Measurements from ENCODE around the gene RASAL1.

The RASAL1 gene

DNA sequence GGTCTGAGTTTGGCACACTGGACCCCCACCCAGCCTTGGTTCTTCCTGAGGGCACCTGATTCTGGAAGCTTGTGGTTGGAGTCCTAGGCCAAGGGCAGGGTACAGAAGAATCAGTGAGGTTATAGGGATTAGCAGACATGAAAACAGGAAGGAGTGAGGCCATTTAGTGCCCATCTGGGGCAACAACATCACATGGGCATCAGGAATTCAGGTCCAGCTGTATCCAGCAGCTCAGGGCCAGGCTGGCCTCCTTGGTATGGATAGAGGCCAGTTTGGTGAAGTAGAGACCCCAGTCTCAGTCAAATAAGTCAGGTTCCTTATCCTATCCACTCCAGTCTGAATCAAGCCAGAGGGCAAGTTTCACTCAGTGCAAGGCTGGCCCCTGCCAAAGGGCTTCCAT, 36.2 kb downstream of the RASAL1 start:
- in situ Hi-C loops (cut with HindIII; ENCODE audit: low sequenced_read_pairs) = no loop called here

DNA sequence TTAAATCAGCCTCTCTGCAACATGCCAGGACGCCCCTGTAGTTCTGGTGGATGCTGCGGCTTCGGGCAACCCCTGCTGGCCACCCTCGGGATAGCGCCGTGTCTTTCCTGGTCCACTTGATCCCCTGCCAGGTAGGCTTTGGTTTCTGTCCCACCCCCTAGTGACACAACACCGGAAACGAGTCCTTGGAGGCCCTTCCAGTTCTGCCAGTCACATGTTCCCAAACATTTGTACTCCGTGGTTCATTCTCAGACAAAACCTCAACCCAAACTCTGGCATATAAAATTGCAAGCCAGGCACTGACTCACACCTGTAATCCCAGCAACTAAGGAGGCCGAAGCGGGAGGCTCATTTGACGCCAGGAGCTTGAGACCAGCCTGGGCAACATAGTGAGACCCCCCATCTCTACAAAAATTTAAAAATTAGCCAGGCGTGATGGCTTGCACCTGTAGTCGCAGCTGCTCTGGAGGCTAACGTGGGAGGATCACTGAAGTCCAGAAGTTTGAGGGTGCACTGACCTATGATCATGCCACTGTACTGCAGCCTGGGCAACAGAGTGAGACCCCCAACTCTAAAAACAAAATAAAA, 37.0 kb downstream of the RASAL1 start:
- in situ Hi-C loops (cut with HindIII; ENCODE audit: low sequenced_read_pairs) = no loop called here

DNA sequence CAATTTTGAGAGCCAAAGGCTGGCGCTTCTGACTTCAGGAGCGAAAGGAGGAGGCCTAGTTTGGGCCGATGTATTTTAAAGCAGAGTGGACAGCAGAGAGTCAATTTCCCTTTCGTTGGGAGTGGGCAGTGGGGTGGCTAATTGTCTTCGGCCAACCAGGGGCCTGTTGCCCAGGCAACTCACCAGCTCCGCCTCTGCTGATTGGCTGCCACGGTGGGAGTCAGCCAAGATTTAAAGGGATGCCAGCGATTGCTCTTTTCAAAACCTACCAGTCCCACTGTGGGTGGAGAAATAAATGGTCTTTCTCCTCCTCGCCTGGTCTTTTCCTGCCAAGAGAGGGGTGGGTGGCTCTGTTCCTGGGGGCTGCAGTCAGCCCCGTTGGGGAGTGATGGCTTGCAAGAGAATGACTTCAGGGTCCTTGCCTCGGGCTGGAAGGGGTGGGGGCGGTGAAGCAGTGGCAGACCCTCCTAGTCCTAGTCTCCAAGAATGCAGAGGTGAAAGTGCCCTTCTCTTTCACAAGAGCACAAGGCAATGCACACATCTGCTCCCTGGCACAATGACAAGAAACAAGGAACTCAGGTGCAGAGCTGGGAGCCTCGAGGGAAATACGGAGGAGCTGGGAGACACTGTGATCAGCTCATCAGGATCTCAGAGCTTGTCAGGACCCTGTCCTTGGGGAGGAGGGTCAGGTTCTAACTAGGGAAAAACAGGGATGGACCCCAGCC, 37.7 kb downstream of the RASAL1 start:
- in situ Hi-C loops (cut with HindIII; ENCODE audit: low sequenced_read_pairs) = no loop called here

DNA sequence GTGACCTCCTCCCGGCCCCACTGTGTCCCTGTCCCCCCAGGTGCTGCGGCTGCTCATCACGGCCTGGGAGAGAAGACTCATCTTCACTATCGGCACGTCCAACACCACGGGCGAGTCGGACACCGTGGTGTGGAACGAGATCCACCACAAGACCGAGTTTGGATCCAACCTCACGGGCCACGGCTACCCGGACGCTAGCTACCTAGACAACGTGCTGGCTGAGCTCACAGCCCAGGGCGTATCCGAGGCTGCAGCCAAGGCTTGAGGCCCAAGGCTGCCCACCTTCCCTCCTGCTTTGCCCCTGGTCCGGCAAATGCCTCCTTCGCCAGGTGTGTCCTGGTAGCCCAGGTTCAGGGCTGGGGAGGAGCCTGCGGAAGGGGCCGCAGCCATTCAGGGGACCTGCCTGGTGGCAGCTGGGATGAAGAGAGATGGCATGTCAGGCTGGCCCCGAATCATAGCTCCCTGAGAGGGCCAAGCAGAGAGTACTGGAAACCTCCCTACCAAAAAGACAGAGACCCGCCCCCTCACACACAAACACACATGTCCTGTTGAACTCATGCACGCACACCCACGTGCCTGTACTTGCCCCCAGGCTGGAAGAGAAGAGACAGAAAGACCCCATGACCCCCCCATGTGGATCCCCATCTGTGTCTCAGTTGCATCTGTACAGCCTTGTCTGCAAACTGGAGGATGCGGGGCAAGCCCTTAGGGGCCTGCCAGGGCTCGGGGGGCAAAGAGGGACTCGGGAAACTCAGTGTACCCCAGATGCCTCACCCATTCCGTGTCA, 38.7 kb downstream of the RASAL1 start:
- in situ Hi-C loops (cut with HindIII; ENCODE audit: low sequenced_read_pairs) = no loop called here

DNA sequence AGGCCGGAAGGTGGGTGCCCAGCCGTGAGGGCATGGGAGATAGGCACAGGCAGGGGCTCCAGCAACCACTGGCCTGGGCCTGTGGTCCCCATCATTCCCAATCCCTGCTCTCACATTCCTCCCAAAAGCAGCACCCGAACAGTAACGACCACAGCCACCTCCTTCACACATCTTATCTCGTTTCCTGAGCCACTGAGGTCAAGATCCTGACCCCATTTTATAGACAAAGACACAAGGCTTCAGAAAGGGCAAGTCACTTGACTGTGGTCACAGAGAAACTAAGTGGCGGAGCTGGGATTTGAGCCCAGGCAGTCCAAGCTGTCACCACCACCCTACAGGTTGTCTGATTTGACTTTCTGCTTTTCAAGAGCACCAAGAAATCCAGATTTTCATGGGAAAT, 40.2 kb downstream of the RASAL1 start:
- in situ Hi-C loops (cut with HindIII; ENCODE audit: low sequenced_read_pairs) = no loop called here

DNA sequence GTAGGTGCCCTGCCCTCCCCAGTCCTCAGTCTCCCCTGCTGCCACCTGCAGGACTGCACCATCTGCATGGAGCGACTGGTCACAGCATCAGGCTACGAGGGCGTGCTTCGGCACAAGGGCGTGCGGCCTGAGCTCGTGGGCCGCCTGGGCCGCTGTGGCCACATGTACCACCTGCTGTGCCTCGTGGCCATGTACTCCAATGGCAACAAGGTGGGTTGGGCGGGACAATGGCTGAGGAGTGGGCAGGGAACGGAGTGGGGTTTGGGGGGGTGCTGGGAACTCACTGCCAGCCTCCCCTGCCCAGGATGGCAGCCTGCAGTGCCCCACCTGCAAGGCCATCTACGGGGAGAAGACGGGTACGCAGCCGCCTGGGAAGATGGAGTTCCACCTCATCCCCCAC, 40.8 kb downstream of the RASAL1 start:
- in situ Hi-C loops (cut with HindIII; ENCODE audit: low sequenced_read_pairs) = loop anchor here (5.0 kb wide), 3 partner anchors 38 to 97 kb away; no protein-coding TSS in a partner anchor

DNA sequence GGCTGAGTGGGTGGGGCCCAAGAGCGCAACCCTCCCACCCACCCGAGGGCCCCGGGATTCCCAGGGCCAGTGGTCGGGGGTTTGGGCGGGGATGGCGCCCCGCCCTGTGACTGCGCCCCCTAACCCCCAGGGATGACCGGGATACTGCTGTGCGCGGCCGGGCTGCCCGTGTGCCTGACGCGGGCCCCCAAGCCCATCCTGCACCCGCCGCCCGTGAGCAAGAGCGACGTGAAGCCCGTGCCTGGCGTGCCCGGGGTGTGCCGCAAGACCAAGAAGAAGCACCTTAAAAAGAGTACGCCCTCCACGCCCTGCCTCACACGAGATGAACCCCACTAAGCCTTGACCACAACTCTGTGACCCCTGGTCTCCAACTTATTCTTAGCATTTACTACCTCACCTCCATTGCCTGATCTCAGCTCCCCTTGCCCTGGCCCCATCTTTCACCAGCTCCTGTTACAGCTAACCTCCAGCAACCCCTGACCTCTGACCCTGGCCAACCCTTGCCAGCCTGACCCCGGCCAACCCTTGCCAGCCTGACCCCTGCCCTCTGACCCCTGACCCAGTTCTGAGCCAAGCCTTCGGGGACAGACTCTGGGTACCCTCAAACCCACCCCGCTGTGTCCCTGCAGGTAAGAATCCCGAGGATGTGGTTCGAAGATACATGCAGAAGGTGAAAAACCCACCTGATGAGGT, 42.0 kb downstream of the RASAL1 start:
- in situ Hi-C loops (cut with HindIII; ENCODE audit: low sequenced_read_pairs) = loop anchor here (5.0 kb wide), 3 partner anchors 39 to 96 kb away; no protein-coding TSS in a partner anchor

DNA sequence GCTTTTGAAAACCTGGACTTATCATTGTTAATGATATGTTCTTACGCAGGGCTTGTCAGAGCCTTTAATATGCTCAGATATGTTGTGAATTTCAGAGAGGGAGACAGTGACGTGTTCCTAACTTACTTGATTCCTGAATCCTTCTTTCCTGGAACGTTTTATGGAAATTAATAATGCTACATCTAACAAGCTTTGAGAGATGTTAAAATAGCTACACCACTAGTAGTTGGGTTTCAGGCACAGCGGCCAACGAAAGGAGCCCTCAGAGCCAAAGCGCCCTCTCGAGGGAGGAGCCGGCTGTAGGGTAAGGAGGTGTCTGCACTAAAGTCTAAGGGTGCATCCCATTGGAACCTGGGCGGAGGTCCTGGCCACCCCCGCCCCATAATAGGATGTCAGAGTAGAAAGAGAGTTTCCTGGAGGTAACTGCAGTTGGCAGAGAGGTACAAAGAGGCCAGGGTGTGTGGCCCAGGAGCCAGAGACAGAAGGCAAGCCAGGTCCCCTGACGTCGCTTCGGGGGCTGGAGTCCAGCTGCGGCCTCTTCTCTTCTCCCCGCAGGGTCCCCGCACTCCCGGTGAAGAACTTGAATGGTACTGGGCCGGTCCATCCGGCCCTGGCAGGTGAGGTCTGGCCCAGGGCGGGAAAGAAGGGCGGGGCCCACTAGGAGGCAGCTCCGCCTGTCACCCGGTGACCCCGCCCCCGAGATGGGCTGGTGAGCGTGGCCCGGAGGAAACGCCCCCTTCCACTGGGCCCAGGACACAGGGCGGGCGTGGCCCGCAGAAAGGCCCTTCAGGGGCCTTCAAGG, 42.8 kb downstream of the RASAL1 start:
- in situ Hi-C loops (cut with HindIII; ENCODE audit: low sequenced_read_pairs) = loop anchor here (5.0 kb wide), 3 partner anchors 39 to 96 kb away; no protein-coding TSS in a partner anchor

DNA sequence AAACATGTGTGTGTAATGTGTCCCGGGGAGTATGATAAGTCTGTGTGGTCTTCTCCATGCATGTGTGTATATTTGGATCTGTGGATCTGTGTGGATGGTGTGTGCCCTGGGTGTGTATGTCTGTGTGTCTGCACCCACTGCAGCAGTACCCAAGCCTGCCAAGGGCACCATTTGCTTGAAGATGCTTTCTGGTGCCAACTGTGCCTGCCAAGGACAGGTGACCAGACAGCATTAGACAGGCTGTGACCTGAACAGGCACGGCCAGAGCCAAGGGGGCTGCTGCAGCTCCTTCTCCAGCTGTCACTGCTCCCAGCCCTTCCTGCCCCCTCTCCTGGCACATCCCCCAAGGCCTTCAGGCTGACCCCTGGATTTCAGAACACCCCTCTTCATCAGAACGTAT, 44.1 kb downstream of the RASAL1 start:
- in situ Hi-C loops (cut with HindIII; ENCODE audit: low sequenced_read_pairs) = loop anchor here (5.0 kb wide), 3 partner anchors 41 to 94 kb away; no protein-coding TSS in a partner anchor

DNA sequence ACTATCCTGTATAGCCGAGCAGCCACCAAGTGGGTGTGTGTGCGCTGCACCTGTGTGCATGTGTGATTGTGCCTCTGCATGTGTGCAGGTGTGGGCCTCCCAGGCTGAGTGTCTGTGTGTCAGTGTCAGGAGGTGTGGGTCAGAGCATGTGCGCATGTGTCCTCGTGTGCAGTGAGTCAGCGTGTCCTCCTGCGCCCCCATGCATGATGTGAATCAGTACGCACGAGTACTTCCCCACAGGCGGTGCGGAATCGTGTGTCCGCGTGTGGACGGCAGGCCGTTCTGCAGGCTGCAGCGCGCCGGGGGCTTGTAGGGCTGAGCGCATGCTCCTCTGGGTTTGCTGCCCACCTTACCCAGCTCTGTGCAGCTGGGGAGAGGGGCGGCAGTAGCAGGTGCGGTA, 44.8 kb downstream of the RASAL1 start:
- in situ Hi-C loops (cut with HindIII; ENCODE audit: low sequenced_read_pairs) = loop anchor here (5.0 kb wide), 3 partner anchors 42 to 93 kb away; no protein-coding TSS in a partner anchor

DNA sequence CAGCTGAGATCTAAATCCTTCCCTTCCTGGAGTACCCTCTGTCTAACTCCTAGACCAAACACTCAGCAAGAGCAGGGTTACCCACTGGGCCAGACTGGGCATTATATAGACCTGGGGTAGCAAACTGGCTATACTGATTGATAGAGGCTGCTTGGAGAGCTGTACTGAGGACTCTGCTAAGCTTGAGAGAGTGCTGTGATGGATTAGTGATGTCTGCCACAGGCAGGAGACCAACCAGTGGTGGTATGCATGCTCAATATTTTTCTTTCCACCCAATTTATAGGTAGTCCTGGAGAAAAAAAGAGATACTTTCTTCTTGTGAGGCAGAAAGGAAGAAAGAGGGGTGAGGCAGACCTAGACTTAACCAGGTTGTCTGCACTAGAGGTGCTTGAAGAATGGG, 45.7 kb downstream of the RASAL1 start:
- in situ Hi-C loops (cut with HindIII; ENCODE audit: low sequenced_read_pairs) = loop anchor here (5.0 kb wide), 3 partner anchors 42 to 93 kb away; no protein-coding TSS in a partner anchor

DNA sequence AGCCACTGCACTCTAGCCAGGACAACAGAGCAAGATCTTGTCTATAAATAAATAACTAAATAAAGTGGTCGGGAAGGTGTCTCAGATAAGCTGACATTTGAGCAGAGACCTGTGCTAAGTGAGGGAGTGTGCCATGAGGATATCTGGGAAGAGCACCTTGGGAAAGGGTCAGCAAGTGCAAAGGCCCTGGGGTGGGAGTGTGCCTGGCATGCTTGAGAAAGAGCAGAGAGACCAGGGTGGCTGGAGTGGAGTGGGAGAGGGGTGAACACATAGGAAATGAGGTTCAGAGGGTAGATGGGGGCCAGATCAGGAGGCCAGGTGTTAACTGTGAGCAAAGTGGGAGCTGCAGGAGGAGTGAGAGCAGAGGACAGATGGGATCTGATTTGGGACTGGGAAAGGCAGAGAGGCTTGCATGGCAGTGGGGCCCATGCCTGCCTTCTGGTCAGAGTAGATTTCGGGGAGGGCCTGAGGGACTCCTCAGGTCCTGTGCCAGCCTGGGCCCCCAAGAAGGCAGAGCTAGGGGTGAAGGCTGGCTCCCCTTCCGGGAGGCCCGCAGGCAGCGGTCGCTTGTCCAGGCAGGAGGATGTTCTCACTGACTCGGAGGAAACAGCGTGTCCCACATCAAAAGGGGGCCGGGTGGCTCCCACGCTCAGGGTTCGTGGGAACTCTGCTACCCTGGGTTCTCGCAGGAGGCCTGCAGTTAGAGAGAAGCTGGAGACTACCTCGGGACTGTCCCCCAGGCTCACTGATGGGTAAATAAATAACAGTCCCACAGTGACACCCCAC, 46.4 kb downstream of the RASAL1 start:
- in situ Hi-C loops (cut with HindIII; ENCODE audit: low sequenced_read_pairs) = no loop called here

DNA sequence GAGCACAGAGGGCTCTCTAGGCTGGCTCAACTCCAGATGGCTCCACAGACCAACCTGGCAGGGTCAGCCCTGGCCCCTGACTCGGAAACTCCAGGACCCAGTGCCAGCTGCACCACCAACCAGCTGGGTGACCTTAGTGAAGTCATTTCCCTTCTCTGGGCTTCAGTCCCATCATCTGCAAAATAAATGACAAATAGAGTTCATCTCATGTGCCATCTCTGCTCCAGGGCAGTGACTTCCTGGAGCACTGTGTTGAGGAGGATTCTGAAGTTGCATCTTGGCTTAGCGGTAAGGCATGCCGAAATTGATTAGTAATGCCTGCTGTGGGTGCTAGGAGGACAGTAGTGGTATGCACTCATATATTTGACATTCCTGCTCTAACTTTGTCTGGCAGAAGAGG, 47.5 kb downstream of the RASAL1 start:
- in situ Hi-C loops (cut with HindIII; ENCODE audit: low sequenced_read_pairs) = no loop called here

DNA sequence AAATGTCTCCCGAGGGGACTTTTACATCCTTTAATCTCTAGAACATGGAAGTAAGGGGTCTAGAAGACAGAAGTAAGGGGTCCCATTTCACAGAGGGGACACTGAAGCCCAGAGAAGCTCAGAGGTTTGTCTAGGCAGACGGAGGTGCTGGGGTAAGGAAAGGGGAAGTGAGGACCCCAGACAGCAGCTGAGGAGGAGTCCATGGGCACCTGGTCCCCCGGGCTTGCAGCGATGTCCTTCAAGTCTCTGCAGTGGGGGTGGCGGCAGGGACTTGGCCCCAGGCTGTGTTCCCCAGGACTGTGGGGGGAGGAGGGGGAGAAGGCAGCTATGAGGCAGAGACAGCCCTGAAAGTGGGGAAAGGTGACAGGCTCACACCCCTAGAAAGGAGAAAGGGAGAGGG, 48.4 kb downstream of the RASAL1 start:
- in situ Hi-C loops (cut with HindIII; ENCODE audit: low sequenced_read_pairs) = no loop called here

DNA sequence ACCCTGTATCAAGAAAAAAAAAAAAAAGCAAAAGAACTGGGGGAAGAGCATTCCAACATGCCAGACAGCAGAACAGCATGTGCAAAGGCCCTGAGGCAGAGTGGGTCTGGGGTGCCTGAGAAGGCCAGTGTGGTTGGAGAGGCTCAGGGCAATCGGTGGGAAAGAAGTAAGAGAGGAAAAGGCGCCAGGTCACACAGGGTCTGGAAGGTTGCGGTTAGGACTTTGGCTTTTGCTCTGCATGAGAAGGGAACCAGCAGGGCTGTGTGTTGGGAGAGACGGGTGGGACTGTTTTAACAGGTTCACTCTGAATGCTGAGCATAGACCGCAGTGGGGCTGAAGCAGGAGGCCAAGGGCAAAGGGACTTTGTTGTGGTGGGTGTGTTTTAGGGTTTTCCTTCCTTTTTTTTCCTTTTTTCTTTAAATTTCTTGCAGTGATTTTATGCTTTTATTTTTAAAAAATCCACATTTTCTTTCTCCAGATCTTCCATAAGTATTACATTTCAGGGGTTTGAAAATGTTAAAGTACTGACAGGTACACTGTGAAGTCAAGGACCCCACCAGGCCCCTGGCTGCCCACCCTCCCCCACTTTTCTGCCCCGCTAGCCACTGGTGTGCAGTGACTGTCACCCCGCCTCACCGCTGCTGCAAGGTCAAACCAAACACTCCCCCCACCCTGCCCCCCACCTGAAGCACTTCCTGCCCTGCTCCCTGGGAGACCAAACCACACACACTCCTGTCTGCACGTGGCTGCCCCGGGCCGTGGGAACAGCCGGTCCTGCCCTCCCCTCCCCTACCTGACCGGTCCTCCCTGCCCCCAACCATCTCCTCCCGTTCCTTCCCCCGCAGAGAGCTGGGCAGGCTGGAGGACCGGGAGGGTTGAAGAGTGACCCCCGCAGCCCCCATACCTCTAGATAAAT, 49.1 kb downstream of the RASAL1 start:
- in situ Hi-C loops (cut with HindIII; ENCODE audit: low sequenced_read_pairs) = no loop called here

DNA sequence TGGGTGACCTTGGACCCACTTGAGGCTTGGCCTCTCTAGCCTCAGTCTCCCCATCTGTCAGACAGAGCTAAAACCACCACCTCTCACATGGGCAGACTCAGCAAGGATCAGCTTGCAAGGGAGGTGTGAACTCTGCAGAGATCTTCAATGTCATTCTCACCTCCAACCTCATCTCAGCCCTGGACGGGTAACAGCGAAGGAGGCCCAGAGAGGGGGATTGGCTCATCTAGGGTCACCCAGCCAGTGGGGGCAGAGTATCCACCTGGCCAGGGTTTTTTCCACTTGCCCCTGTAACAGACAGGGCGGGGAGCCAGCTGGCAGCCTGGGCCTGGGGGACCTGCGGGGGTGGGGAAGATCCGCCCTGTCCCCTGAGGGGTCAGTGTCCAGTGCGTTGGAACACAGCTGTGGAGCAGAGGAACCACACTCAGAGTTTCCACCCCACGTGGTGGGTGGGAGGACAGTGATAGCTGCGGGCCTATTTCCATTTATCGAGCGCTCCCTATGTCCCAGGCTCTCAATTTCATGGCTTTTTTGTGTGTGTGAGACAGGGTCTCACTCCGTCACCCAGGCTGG, 51.6 kb downstream of the RASAL1 start:
- in situ Hi-C loops (cut with HindIII; ENCODE audit: low sequenced_read_pairs) = loop anchor here (5.0 kb wide), 1 partner anchor 42 kb away; no protein-coding TSS in a partner anchor

DNA sequence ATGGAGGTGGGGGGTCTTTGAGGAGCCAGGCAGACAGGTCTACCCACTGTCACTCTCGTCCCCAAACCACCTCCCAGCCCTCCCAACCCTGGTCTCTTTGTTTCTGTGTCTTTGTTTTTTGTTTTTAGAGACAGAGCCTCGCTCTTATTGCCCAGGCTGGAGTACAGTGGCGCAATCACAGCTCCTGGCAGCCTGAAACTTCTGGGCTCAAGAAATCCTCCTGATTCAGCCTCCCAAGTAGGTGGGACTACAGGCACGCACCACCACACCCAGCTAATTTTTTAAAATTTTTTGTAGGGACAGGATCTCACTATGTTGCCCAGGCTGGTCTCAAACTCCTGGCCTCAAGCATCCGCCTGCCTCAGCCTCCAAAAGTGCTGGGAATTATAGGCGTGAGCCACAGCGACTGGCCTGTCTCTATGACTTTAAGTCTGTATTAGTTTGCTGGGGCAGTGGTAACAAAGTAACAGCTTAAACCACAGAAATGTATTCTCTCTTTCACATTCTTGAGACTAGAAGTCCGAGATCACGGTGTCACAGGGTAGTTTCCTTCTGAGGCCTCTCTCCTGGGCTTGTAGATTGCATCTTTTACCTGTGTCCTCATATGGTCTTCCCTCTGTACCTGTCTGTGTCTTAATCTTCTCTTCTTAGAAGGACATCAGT, 52.9 kb downstream of the RASAL1 start:
- in situ Hi-C loops (cut with HindIII; ENCODE audit: low sequenced_read_pairs) = loop anchor here (5.0 kb wide), 1 partner anchor 40 kb away; no protein-coding TSS in a partner anchor

Measured in endothelial cell of hepatic sinusoid (primary cell).